GM12874 (cell line): ENCODE results near the gene NAPSA.

Experiments
- CTCF ChIP-seq: IDR thresholded peaks from 2 replicates; pipeline ENCODE4 v1.5.1; 2011; ENCODE audit warnings: low read depth, mild to moderate bottlenecking, control low read depth, low read length, moderate library complexity; ENCODE audit not compliant: insufficient read depth

Gene NAPSA

GRCh38 chr19:50333235-50333736, 32.2 kb downstream of the NAPSA start:
- no peak for TF ChIP-seq CTCF

- TF ChIP-seq CTCF, result no peak
Observed at GRCh38 chr19:50332244-50333038, 33.0 kb downstream of the NAPSA start.

- no peak for TF ChIP-seq CTCF
Observed at GRCh38 chr19:50331994-50332243, 33.5 kb downstream of the NAPSA start.

GRCh38 chr19:50331221-50331993, 34.0 kb downstream of the NAPSA start:
- TF ChIP-seq CTCF, result no peak

GRCh38 chr19:50330365-50331078, 34.9 kb downstream of the NAPSA start:
- TF ChIP-seq CTCF, result no peak

GRCh38 chr19:50329146-50329925, 36.1 kb downstream of the NAPSA start, which contains the start of gene KCNC3:
TSS of gene KCNC3 (minus strand) at chr19:50329377. CDS start at chr19:50329082, 295 bp downstream.
- no peak for TF ChIP-seq CTCF
